Heart left ventricle (tissue), 13 donors: Measurements from ENCODE around the gene AMFR.

Experiments
- CTCF ChIP-seq, 12 donors: fragments of 200-600 bp; sonication (generic) in 4 of 12; IDR thresholded peaks; one replicate each; pipeline versions ENCODE4 v1.5.0 to v1.8.0; 2018 to 2022; ENCODE audit warnings: antibody characterized with exemption in 12 of 12, mild to moderate bottlenecking in 5 of 12
- POLR2A ChIP-seq, 2 donors: fragments of 450-650 bp; IDR thresholded peaks; one replicate each; pipeline ENCODE4 v1.6.1; 2017; ENCODE audit warnings: antibody characterized with exemption in 2 of 2, mild to moderate bottlenecking in 2 of 2, moderate library complexity in 2 of 2
- donor health status: ischemic (EF 13 %, LVEDD 7.1; RV severe dilation, severe dysfunction).
- donor health status: DM: no; HTN: yes; CAD: no.
- donor health status: DM: no; HTN: no; CAD: no.
- donor health status: ischemic (EF 25% LVEDD 6.9; RV normal size, moderate dysfunction).
- donor health status: ischemic (EF 25% LVEDD 5.7; RV mildly dilated, moderate dysfunction).
- donor health status: ischemic (EF 35%, LVEDD 5.7; RV mildly dilated, moderate dysfunction).
- donor health status: nonischemic (EF 11% LVEDD 7.7; RV severe dilation, severe dysfunction).
- donor health status: DM: yes; HTN: yes; CAD: no.
- donor health status: PGD.
- donor health status: ischemic (EF 29% LVEDD 5.4; RV normal size, mild dysfunction).
- donor health status: nonischemic (EF 23%, LVEDD 6.1; RV moderate dilation, normal function).

- TF ChIP-seq CTCF (IDR thresholded peaks at IDR 0.05) (no peak), POLR2A (IDR thresholded peaks at IDR 0.05) (no peak)
These were observed 1.6 kb downstream of the AMFR start for GRCh38 chr16:56423584-56424403.
